Measurements from ENCODE around the gene RERG. TPM values are rescaled to one million over a fixed set of nuclear protein-coding genes. Genes with fewer than 3 reads are reported as not detected.

Gene RERG
- total RNA-seq, 4 donors from 2014 or later: 9.6 to 84.4 (median 36.4) TPM

GRCh38 chr12:15209782-15210181 is 11.4 kb downstream of the RERG start:
- no peak for TF ChIP-seq CTCF (IDR thresholded peaks at IDR 0.05)
- ATAC-seq (ENCODE audit: low FRiP score) (peak; percentile 60), DNase-seq (ENCODE audit: low spot score) (no peak)

GRCh38 chr12:15208871-15209656 is 12.2 kb downstream of the RERG start:
- TF ChIP-seq CTCF (IDR thresholded peaks at IDR 0.05): no peak
- ATAC-seq (ENCODE audit: low FRiP score) (no peak), DNase-seq (ENCODE audit: low spot score) (no peak)

GRCh38 chr12:15208140-15208539 is 13.1 kb downstream of the RERG start:
- DNase-seq (ENCODE audit: low spot score) (no peak), ATAC-seq (ENCODE audit: low FRiP score) (peak; percentile 54)
- TF ChIP-seq CTCF (IDR thresholded peaks at IDR 0.05): peak in 1 of 3 donors; percentile 42

GRCh38 chr12:15206831-15207389 is 14.3 kb downstream of the RERG start:
- TF ChIP-seq CTCF (IDR thresholded peaks at IDR 0.05): no peak
- DNase-seq (ENCODE audit: low spot score) (no peak), ATAC-seq (ENCODE audit: low FRiP score) (no peak)

- TF ChIP-seq CTCF (IDR thresholded peaks at IDR 0.05): no peak
- DNase-seq (ENCODE audit: low spot score) (no peak), ATAC-seq (ENCODE audit: low FRiP score) (no peak)
These were observed 14.9 kb downstream of the RERG start for GRCh38 chr12:15206338-15206737.

GRCh38 chr12:15205341-15206010 is 15.7 kb downstream of the RERG start:
- no peak for TF ChIP-seq CTCF (IDR thresholded peaks at IDR 0.05)
- DNase-seq (ENCODE audit: low spot score): no peak
- ATAC-seq (ENCODE audit: low FRiP score): peak; percentile 67
